CD4-positive, alpha-beta T cell treated with Interferon alpha-2 for 1 hour (primary cell): Measurements from ENCODE around the gene ADAMTSL3.

Experiments
- DNase-seq, 2 donors: peaks; one replicate each; pipeline ENCODE4 v3.0.0-alpha.2; 2020 to 2022

Gene ADAMTSL3

DNA sequence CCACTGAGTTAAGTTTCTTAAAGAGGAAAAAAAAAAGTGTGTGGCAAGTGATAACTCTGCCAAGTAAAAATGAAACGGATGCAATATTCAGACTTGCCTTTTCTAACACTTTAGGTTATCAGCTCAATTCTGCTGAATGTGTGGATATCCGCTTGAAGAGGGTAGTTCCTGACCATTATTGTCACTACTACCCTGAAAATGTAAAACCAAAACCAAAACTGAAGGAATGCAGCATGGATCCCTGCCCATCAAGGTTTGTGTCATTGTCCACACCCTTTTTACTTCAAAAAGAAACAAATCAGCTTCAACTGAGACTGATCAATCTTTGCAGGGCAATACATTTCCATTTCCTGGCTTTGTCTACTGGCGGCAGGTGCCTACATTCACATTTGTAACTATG is 236.1 kb downstream of the ADAMTSL3 start:
- peak in 1 of 2 donors; percentile 0 for DNase-seq

DNA sequence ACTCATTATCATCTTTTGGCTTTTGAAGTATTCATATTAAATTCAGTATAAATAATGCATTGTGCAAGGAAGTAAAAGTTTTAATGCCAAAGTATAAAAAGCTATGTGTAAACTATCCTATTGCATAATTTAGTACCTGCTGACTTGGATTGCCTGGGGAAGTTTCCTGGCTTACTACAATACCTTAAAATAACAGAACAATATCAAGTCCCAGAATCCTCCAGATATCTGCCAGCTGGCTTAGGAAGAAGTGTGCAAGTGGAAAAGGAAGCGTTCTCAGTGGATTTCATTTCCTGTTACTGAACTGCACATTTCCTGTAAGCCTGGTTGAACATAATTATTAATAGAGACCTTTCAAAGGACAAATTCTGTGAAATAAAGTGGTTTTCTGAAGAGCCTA is 236.7 kb downstream of the ADAMTSL3 start:
- DNase-seq = no peak

DNA sequence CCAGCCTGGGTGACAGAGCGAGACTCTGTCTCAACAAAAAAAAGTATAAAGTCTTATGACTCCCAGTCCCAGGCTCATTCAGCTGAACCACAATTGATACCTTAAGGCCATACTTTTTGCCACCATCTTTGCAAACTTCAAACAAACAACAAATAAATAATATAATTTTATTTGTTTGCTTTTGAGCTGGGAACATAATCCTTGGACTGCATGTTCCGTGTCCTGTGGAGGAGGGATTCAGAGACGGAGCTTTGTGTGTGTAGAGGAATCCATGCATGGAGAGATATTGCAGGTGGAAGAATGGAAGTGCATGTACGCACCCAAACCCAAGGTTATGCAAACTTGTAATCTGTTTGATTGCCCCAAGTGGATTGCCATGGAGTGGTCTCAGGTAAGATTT is 238.6 kb downstream of the ADAMTSL3 start:
- DNase-seq = no peak

DNA sequence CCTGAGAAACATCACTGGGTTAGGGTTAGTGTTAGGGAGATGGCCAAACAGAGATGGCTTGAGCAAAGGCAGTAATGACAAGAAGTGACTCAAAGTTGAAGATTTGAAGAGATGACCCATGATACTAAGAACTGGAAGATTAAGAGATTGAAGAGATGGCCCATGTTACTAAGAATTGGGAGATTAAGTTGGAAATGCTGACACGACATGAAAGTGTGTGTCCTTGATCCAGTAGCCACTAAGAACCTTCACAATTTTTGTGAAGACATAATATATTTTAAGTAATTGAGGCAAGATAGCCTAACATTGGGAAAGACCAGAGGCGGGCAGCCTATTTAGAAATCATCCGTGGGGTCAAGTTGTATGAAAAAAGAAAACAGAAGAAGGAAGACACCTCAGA is 239.4 kb downstream of the ADAMTSL3 start:
- no peak for DNase-seq

DNA sequence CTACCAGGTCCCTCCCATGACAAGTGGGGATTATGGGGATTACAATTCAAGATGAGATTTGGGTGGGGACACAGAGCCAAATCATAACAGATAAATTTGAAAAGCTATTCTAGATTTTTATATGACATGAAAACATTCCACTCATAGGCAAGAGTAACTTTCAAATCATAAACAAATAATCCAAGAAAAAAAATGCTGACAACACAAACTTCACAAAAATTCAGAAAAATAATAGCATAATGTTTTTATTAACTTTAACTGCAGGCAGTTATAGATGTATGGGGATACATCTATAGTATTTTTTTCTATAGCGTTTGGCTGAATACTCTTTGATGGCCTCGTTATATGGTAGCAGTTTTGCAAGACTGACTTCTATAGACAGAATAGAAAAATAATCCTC is 243.1 kb downstream of the ADAMTSL3 start:
- DNase-seq = no peak

DNA sequence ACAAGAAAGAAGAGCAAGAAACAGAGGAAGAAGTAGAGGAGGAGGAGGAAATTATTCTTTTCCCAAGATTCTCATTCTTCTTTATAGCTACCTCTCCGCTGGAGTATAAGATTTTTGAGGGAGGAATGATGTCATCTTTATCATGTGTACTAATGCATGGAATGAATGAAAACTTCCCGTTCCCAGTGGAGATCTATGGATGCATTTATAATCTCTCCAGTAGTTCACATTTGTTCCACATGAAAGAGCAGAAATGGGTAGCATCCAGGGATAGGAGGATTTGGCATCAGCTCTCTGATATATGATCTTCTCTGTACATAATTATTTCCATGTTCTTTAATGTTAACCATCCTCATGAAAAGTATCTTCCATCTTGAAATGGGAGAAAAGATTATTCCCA is 244.4 kb downstream of the ADAMTSL3 start:
- DNase-seq = no peak

DNA sequence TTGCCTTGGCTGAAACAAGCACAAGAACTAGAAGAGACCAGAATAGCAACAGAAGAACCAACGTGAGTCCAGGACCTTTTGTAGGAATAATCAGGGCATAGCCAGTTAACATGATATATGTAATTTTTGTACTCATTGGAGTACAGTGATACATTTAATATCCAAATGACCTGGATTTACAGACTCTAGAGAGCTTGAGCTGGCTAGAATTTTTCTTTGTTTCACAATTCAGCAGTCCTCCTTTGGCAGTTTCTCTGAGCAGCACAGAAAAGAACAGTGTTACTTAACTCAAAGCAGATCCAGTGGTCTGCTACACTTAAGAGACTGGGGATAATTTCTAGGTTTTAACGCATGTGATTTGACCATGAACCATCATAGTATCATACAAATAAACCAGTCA is 245.7 kb downstream of the ADAMTSL3 start:
- DNase-seq = no peak

DNA sequence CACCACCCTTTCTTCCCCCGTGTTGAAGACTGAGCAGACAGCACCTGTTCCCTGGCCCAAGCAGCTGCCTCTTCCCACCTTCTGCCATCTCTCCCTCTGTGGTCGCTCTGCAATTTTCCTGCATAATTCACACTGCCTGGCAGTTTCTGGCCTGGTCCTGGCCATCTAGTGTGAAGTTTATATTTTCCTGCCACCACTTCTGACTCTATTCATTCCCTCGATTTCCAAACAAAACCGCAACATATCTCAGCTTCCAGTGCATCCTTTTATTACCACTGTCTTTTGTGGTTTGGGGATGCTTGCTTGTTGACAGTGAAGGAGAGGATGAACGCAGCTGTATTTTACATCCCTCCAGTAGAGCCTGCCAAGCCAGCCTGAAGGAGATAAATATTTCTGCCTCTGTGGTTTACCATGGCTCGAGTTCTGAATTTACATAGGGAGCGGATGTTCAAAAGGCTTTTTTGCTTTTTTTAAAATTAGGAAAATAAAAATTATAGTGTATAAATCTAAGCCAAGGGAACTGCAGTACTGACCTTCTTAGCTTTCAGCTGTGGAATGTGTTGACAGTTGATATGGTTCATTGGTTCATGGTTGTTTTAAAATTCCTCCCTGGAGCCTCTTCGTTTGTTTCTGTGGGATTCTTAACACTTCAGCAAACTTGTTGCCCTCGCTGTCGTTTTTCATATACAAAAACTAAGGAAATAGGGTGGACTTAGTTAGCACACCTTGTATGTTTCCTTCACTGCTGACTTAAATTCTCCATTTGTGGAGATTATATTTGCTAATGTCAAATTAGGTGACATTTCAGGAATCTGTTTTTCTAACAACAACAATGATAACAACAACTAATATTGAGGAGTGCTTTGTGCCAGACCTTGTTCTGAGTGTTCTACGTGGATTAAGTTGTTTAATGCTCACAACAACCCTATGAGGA is 250.5 kb downstream of the ADAMTSL3 start:
- DNase-seq = no peak

DNA sequence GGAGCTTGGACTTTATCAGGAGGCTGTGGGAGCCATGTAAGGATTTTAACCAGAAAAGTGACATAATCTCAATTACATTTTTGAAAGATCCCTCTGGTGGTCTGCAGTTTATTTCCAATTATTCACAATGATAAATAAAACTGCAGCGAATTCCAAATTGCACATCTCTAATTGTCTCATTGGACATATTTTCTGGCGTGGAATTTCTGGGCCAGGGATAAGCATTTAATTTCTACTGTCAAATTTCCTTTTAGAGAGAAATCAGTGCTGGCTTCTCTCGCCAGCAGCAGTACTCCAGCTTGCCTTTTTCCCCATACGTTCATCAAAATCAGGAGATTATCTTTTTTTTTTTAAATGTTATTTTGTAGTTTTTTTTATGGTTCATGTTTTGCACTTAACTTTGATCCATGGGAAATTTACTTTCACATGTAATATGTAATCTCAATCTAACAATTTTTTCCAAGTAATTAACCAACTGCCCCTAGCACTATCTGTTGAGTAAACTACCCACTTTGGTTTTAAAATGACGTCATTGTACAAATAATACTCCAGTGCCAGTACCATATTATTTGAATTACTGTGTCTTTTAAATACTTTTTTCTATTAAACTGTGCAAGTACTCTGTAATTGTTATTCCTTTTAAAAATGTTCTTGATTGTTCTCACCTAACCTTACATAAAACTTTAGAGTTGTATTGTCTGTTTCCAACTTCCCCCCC is 251.8 kb downstream of the ADAMTSL3 start:
- DNase-seq = no peak

DNA sequence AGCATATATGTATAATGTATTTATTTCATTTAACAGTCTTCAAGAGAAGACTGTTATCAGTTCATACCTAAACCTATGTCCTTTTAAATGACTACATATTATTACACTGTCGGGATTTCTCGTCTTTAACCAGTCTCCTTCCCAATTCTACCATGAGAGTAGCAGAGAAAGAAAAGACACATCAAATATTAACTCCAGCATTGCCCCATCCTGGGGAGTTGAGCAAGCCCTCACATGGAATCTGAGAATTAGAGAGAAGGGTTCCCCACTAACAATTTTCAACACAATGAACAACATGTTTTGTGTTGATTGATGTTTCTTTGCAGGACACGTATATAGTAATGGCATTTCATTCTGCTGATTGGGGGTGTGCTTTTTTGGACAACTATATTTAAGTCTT is 257.4 kb downstream of the ADAMTSL3 start:
- DNase-seq = no peak

DNA sequence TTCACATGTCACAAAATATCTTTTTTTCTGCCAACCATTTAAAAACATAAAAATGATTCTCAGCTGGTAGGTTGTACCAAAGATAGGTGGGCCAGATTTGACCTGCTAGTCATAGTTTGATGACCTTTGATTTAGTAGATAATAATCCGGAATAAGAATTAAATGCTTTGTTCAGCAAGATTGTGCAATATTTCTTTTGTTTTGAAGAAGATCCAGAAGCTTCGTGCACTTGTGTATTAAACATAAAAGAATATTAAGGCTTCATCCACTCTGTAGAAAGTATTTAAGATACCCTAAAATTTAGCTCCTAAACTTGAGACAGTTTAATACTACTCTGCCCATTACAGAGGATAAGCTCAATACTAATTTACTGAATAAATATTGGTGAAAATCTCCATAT is 258.4 kb downstream of the ADAMTSL3 start:
- no peak for DNase-seq

DNA sequence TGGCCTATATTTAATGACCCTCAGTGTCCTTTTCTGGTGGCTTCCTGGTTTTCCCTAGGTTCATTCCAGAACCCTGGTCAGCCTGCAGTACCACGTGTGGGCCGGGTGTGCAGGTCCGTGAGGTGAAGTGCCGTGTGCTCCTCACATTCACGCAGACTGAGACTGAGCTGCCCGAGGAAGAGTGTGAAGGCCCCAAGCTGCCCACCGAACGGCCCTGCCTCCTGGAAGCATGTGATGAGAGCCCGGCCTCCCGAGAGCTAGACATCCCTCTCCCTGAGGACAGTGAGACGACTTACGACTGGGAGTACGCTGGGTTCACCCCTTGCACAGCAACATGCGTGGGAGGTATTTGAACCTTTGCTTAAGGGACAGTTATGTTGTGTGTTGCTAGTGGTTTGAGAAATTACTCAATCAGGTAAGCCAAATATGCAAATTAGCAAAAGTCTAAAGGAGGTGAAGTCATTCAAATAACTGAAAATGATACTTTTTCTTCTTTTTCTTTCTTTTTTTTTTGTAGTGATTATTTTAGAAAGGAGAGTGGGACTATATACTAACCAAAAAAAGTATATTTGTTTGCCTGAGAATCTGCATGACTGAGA is 259.2 kb downstream of the ADAMTSL3 start:
- DNase-seq = no peak

DNA sequence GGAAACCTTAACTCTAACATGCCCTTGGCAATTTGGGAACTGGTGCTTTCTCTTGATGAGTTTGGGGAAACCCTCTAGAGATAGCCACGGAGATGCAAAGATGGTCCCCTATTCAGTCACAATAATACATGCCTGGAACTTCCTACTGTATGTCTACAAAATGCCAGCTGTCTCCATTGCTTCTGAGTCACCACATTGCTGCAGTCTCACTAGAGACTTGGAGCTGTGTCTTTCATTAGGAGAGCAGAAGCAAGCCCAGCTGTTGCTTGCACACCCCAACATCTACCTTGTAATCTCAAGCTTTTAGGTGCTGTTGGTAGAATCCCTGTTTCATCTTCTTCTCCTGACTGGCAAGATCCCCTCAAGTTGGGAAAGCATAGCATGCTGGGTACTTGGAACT is 261.0 kb downstream of the ADAMTSL3 start:
- no peak for DNase-seq

DNA sequence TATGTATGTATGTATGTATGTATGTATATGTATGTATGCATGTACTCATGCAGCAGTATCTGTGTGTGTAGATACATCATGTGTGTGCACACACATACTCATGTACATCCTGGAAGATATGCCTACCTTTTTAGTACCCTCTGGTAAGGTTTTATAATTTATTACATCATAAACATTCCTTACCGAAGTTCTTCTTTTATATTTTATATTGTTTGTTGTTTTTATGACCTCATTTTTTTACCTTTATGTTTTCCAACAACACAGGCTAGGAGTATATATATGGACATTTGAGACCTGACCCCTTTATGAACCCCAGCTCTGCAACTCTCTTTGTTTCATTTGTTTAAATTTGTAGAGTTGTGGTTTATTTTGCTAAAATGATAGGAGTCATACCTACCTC is 263.5 kb downstream of the ADAMTSL3 start:
- DNase-seq = no peak

DNA sequence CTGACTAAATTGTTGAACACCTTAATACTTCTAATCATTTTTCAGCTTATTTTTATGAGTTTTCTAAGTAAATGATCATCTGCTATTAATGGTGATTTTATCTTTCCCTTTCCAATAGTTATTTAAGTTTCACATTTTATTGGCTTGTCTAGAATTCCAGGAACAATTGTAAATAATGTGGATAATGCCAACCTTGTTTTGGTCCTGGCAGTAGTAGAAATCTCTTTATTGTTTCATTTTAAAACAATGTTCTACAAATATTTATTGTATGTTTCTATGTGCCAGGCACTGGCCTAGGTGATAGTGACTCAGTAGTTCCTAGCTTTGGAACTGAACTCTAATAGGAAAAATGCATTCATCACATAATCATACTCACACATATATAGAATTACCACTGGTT is 264.1 kb downstream of the ADAMTSL3 start:
- DNase-seq = no peak

DNA sequence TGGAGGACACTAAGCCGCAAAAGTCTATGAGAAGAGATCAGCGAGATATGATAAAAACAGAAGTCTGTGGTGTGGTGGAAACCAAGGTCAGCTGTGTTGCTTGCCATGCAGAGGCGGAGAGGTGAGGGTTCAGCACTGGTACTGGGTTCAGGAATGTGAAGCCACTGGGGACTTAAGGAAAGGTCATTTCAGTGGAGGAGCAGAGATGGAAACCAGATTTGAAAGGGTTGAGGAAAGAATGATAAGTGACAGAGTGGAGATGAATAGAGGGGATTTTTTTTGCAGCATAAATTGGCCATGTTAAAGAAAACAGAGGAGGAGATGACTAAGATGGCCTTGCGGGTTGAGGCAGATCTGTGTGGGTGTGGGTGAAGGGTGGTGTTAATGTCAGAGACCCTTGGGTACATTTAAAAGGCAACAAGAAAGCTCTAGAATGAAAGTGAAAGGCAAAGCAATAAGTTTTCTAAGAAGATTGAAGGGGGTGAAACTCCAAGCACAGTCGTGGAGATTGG is 265.5 kb downstream of the ADAMTSL3 start:
- no peak for DNase-seq

DNA sequence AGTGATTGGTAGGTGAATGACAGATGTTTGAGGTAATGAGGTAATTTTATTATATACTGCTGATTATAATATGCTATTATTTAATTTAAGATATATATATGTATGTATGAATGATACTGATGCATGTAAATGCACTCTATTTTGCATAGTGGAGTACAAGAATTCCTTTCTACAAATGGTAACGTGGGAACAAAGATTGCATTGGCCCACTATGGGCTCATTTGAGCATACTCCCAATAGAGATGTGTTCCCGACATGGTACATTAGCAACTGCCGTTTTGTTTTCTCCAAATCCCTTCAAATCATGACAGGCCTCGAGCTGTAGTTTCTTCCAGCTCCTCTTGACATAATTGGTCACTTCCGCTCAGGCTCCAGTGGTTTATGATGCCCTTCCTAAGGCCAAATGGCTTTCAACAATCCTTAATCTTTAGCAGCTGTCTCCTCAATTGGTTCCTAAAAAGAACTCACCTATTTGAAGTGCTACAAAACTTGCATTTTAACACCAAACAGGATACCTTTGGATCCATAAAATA is 266.1 kb downstream of the ADAMTSL3 start:
- no peak for DNase-seq

DNA sequence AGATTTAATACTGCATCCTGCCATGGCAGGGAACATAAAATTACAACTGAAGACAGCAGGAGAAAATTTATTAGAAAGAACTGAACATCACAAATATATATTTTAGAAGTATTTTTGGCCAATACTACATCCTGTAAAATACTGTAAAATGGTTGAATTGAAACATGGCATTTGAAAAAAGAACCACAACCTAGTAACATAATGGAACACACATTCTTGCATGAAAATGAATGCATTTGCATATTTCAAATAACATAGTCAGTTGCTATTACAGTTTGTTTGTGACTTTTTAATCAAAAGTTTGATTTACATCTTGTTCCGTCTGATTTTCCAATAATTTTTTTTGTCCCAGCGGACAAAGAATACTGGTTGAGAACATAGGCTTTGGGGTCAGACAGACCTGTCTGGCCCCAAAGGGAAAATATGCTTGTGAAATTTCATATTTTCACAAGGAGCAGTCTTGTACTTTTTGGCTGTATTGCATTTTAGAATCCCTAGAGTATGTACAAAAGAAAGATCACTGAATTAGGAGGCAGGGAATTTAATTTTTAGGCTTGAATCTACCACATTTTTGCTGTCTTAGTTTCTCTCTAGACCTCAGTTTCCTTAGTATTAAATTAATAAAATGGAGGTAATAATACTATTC is 268.8 kb downstream of the ADAMTSL3 start:
- DNase-seq = no peak

DNA sequence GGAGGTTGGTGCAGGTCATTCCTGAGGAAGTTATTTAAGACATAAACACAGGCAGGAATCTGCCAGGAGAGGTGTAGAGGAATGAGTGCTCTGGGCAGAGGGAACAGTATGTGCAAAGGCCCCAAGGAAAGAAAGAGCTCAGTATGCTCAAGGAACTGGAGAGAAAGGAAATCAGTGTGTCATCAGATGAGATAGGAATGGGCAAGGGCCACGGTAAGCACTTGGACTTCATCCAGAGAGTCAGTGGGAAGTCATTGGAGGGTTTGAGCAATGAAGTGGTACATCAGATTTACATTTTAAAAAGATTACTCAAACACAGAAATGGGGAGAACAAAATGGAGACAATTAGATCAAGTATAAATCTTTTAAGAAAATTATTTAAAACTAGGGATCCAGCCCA is 272.2 kb downstream of the ADAMTSL3 start:
- no peak for DNase-seq

DNA sequence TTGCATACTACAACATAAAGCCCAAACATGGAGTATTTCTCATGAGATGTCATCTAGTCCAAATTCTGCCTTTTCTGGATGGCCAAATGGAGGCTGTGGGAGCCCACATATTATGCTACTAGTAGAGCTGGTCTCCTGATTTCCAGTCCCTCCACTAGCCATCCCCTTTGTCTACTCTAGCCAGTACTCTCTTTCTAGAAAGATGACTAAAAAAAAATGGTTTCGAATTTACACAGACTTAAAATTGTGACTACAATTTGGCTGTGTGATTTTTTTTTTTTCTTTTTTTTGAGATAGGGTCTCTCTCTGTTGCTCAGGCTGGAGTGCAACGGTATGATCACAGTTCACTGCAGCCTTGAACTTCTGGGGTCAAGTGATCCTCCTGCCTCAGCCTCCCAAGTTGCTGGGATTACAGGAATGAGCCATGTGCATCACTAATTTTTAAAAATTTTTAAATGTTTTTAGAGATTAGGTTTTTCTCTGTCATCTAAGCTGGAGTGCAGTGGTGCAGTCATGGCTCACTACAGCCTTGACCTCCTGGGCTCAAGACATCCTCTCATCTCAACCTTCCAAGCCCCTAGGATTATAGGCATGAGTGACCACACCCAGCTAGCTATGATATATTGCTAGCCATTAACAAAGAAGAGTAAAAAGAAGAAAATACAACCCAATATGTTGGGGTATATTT is 273.9 kb downstream of the ADAMTSL3 start:
- DNase-seq = no peak

DNA sequence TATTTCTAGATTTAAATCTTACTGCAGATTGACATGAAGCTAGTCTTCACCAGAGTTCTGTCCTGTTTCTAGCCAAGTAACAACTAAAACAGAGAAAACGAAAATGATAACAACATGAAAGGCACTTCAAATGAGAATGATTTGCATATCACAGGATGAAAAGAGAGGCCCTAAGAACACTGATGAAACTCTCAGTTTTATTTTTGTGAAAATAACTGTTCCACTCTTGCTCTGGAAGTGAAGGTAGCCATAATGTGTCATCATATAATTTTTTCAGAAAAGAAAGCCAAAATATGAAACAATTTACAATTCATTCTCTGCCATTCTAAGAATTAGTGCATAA is 274.4 kb downstream of the ADAMTSL3 start:
- peak in 1 of 2 donors; percentile 5 for DNase-seq

DNA sequence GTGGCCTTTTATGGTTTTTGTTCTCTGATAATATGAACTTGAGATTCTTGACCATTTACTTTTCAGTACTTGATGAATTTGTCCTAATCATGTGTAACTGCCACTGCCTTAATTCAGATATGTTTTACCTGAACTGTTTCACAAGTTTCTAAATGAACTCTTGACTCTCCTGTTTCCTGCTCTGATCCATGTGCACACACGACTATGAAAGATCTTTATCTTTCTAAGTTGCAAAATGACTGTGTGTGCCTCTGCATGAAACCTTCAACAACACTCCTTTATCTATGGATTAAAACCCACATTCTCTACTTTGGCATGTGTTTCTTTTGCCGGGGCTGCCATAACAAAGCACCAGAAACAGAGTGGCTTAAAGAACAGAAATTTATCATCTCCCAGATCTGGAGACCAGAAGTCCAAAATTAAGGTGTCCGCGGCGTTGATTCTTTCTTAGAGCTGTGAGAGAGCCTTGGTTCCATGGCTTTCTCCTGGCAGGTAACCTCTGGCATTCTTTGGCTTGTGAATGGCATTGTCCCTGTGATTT is 275.0 kb downstream of the ADAMTSL3 start:
- no peak for DNase-seq
